Stimulated activated CD8-positive, alpha-beta memory T cell treated with anti-CD3 and anti-CD28 coated beads, Interleukin-2, amount 100 ng/mL, for 1 hour (primary cell): Measurements from ENCODE around the gene SLC18A2.

Experiments
- DNase-seq, 2 donors: peaks; one replicate each; pipeline ENCODE4 v3.0.0-alpha.2; 2020; ENCODE audit warnings: low read depth in 2 of 2

The SLC18A2 gene

DNA sequence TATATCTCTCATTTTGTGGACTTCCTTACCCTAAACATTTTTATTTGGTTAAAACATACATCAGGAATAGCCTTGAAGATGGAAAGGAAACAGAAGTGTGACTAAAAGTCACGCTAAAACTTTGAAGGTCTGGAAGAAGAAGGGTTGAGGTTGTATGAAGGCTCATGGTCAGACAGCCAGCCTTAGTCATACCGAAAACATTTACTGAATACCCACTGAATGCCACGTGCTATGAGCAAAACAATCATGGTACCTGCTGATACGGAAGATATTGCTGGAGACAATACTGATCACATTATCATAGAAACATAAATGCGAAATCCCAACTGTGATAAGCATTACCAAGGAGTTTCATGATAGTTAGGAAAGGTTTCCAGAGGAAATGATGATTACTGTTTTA is 70.3 kb downstream of the SLC18A2 start:
- no peak for DNase-seq

DNA sequence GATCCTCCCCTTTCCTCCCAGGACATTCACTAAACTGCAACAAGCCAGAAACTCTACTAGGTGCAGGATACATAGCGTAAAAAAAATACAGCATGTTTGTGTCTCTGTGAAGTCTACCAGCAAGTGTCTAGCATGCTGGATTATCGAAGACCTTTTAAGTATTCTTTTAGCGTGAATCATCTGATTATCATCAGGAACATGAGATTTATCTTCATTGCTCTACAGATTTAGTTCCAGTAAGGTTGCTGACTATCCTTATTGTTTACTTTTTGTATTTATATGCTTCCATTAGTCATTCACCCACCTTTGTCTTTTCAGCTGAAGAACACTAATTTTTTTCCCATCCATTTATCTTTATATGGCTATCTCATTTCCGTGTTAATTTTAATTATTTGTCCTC is 71.5 kb downstream of the SLC18A2 start:
- no peak for DNase-seq

GRCh38 chr10:117313641-117314040 is 72.7 kb downstream of the SLC18A2 start:
- no peak for DNase-seq

DNA sequence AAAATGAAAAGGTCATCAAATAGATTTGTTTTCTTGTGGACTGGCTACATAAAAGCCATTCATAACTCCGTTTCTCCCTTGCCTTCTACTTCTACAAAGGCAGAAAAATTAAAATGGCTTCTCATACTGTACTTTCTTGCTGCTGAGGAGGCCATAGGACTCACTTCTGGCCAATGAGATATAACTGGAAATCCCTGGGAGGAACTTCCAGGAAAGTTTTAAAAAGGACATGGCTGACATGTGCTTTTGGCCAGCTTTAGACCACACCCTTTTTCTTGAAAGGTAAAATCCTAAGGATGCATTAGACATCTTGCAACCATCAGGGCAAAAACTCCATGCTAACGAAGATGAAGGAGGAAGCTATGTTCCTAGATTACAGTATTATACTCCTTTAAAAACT is 75.8 kb downstream of the SLC18A2 start:
- no peak for DNase-seq

- no peak for DNase-seq
Observed at GRCh38 chr10:117318909-117319308, 78.0 kb downstream of the SLC18A2 start.

- DNase-seq: no peak
Observed at GRCh38 chr10:117320050-117320665, 79.2 kb downstream of the SLC18A2 start.

GRCh38 chr10:117322260-117322659 is 81.3 kb downstream of the SLC18A2 start:
- DNase-seq: no peak

- DNase-seq: no peak
Observed at GRCh38 chr10:117324367-117324766, 83.5 kb downstream of the SLC18A2 start.

DNA sequence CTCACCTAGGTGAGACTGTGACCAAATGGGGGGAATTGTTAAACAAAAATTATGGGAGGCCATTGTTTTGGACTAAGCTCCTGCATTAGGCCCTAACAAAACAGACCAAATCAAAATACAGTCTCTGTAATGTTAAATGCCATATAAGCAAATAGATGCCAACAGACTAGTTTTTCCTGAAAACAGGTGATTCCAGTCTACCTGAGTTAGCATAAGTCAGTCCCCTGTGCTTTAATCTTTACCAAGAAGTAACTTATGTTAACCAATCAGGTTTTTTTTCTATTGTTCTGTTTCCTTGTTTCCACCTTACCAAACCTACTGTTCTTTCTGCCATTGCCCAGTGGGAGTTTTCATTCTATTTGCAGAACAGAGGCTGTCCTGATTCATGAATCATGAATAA is 86.3 kb downstream of the SLC18A2 start:
- DNase-seq: no peak
